ENCODE results near the gene EIF2AK2. TPM values are rescaled to one million over a fixed set of nuclear protein-coding genes. Genes with fewer than 3 reads are reported as not detected.

Gene EIF2AK2
- polyA plus RNA-seq, 4 donors: 4.3 to 27.7 (median 8.3) TPM

DNA sequence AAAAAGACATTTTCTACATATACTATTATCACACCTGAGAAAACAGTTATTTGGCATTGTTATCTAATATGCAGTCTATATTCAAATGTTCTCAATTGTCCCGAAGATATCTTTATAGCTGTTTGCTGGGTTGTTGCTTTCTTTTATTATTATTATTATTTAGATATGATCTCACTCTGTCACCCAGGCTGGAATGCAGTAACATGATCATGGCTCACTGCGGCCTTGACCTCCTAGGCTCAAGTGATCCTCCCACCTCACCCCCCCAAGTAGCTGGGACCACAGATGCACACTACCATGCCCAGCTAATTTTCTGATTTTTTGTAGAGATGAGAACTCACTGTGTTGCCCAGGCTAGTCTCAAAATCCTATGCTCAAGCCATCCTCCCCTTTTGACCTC is 52.6 kb downstream of the EIF2AK2 start:
- peaks cover 12 to 25% (median 21%) of the 10 kb centered on the region in 3 donors for H3K36me3 ChIP-seq (ENCODE audit: control insufficient read depth in 3 of 3, insufficient read depth in 2 of 3, low read depth in 1 of 3, low read length in 3 of 3)
- no peaks in the 10 kb centered on the region for H3K4me1 ChIP-seq (ENCODE audit: control insufficient read depth in 3 of 3, insufficient read depth in 2 of 3, low read depth in 1 of 3, low read length in 2 of 3)
- H3K9me3 ChIP-seq (ENCODE audit: control insufficient read depth in 2 of 2, insufficient read depth in 1 of 2, low read depth in 1 of 2, low read length in 1 of 2): no peaks in the 10 kb centered on the region
- no peak for FAIRE-seq
- H3K27ac ChIP-seq (ENCODE audit: low read depth in 1 of 3, low read length in 2 of 3): no peak overlapping the region
- no peak for DNase-seq
- no peak overlapping the region for H3K4me3 ChIP-seq (ENCODE audit: low read depth in 1 of 3, low read length in 3 of 3)
- 87 to 98% (median 97%) methylated on average over 2 of the region's 2 CpGs for WGBS, 3 donors
- no peaks in the 10 kb centered on the region for H3K27me3 ChIP-seq (ENCODE audit: control insufficient read depth in 3 of 3, insufficient read depth in 3 of 3, low read length in 3 of 3)

DNA sequence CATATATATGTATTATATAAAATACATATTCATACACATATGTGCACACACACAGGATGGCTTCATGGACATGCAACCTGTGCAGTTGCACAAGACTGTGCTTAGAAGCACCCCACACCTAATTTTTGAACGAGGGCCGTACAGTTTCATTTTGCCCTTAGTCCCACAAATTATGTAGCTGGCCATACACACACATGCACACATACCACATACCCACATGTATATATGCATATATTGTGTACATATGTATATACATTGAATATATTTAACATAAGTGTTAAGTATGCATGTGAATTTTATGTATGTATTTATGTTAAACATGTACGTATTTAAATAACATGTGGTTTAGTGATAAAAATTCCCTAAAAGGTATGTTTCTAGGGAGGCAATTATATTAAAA is 54.2 kb downstream of the EIF2AK2 start:
- Histone ChIP-seq H3K36me3 (ENCODE audit: control insufficient read depth in 3 of 3, insufficient read depth in 2 of 3, low read depth in 1 of 3, low read length in 3 of 3) (peaks cover 12 to 20% (median 17%) of the 10 kb centered on the region in 3 donors), H3K27me3 (ENCODE audit: control insufficient read depth in 3 of 3, insufficient read depth in 3 of 3, low read length in 3 of 3) (no peaks in the 10 kb centered on the region), H3K4me3 (ENCODE audit: low read depth in 1 of 3, low read length in 3 of 3) (no peak overlapping the region), H3K4me1 (ENCODE audit: control insufficient read depth in 3 of 3, insufficient read depth in 2 of 3, low read depth in 1 of 3, low read length in 2 of 3) (no peaks in the 10 kb centered on the region), H3K27ac (ENCODE audit: low read depth in 1 of 3, low read length in 2 of 3) (no peak overlapping the region), H3K9me3 (ENCODE audit: control insufficient read depth in 2 of 2, insufficient read depth in 1 of 2, low read depth in 1 of 2, low read length in 1 of 2) (no peaks in the 10 kb centered on the region)
- 91 to 94% (median 91%) methylated on average over 3 of the region's 3 CpGs for WGBS, 3 donors
- DNase-seq: no peak
- FAIRE-seq: no peak

DNA sequence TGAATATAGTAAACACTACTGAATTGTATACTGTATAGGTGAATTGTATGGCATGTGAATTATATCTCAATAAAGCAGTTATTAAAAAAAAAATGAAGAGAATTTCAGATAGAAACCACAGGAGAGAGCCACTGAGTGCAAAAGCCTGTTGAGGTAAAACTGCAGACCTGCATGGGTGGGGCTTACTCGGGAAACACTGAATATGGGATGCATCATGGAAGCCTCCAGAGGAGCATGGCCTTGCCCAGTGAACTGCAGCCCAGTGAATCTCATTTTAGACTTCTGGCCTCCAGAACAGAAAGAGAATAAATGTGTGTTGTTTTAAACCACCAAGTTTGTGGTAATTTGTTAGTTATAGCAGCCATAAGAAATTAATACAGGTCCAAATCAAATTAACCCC is 56.7 kb downstream of the EIF2AK2 start:
- no peak overlapping the region for H3K4me3 ChIP-seq (ENCODE audit: low read depth in 1 of 3, low read length in 3 of 3)
- H3K27me3 ChIP-seq (ENCODE audit: control insufficient read depth in 3 of 3, insufficient read depth in 3 of 3, low read length in 3 of 3): no peaks in the 10 kb centered on the region
- H3K9me3 ChIP-seq (ENCODE audit: control insufficient read depth in 2 of 2, insufficient read depth in 1 of 2, low read depth in 1 of 2, low read length in 1 of 2): no peaks in the 10 kb centered on the region
- FAIRE-seq (no peak), DNase-seq (no peak)
- H3K36me3 ChIP-seq (ENCODE audit: control insufficient read depth in 3 of 3, insufficient read depth in 2 of 3, low read depth in 1 of 3, low read length in 3 of 3): peaks cover 5 to 15% (median 9%) of the 10 kb centered on the region in 3 donors
- WGBS, 3 donors: 45 to 69% (median 54%) methylated on average over 1 of the region's 1 CpG
- H3K4me1 ChIP-seq (ENCODE audit: control insufficient read depth in 3 of 3, insufficient read depth in 2 of 3, low read depth in 1 of 3, low read length in 2 of 3): no peaks in the 10 kb centered on the region
- H3K27ac ChIP-seq (ENCODE audit: low read depth in 1 of 3, low read length in 2 of 3): no peak overlapping the region

DNA sequence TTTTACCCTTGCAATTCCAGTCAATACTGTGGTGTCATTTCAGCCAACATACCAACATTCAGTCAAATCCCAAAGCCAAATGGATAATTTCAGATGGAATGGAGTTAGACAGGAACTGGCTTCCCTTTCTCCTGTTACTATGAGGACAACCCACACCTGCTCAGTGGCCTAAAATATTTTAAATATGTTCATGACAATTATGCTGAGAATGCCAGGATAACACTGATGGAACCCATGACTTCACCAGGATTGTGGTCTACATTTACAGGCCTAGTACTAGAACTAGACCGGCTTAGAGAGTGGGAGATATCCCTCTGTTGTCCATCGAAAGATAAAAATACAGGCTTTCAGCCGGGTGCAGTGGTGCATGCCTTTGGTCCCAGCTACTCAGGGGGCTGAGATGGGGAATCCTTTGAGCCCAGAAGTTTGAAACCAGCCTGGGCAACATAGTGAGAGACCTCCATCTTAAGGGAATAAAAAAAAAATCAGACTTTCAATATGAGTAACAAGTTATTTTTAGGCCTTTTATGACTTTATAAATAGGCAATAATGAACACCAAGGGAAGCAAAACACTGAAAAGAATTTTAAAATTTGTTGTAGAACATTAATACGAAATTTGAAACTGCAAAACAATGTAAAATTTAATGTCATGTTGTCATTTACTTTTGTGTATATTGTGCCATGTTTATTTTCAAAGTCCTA is 58.2 kb downstream of the EIF2AK2 start:
- no peak overlapping the region for H3K27ac ChIP-seq (ENCODE audit: low read depth in 1 of 3, low read length in 2 of 3)
- H3K4me3 ChIP-seq (ENCODE audit: low read depth in 1 of 3, low read length in 3 of 3): no peak overlapping the region
- no peaks in the 10 kb centered on the region for H3K9me3 ChIP-seq (ENCODE audit: control insufficient read depth in 2 of 2, insufficient read depth in 1 of 2, low read depth in 1 of 2, low read length in 1 of 2)
- FAIRE-seq: no peak
- no peaks in the 10 kb centered on the region for H3K27me3 ChIP-seq (ENCODE audit: control insufficient read depth in 3 of 3, insufficient read depth in 3 of 3, low read length in 3 of 3)
- DNase-seq: no peak
- H3K4me1 ChIP-seq (ENCODE audit: control insufficient read depth in 3 of 3, insufficient read depth in 2 of 3, low read depth in 1 of 3, low read length in 2 of 3): no peaks in the 10 kb centered on the region
- WGBS, 3 donors: 94 to 95% (median 95%) methylated on average over 4 of the region's 4 CpGs
- peaks cover 12 to 20% (median 15%) of the 10 kb centered on the region in 3 donors for H3K36me3 ChIP-seq (ENCODE audit: control insufficient read depth in 3 of 3, insufficient read depth in 2 of 3, low read depth in 1 of 3, low read length in 3 of 3)

DNA sequence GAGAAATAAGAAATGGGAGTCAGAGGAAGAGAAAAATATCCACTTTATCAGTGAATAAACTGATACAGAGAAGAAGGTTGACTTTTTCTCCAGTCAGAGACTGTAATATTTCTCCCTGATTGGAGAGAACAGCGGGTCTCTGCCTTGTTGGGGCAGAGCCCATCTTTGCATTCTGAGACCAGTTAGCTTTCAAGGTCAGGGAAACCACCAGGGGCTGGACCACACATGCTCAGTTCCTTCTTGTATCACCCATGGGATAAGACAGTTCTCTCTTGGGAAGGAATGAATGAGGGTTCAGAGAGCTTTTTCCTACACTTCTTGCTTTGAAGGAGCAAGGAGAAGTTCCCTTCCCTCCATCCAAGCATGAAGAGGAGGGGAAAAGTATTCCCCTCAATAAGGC is 60.2 kb downstream of the EIF2AK2 start:
- DNase-seq (no peak), FAIRE-seq (no peak)
- Histone ChIP-seq H3K27me3 (ENCODE audit: control insufficient read depth in 3 of 3, insufficient read depth in 3 of 3, low read length in 3 of 3) (no peaks in the 10 kb centered on the region), H3K9me3 (ENCODE audit: control insufficient read depth in 2 of 2, insufficient read depth in 1 of 2, low read depth in 1 of 2, low read length in 1 of 2) (no peaks in the 10 kb centered on the region), H3K36me3 (ENCODE audit: control insufficient read depth in 3 of 3, insufficient read depth in 2 of 3, low read depth in 1 of 3, low read length in 3 of 3) (peaks cover 10 to 20% (median 12%) of the 10 kb centered on the region in 3 donors), H3K27ac (ENCODE audit: low read depth in 1 of 3, low read length in 2 of 3) (no peak overlapping the region), H3K4me3 (ENCODE audit: low read depth in 1 of 3, low read length in 3 of 3) (no peak overlapping the region), H3K4me1 (ENCODE audit: control insufficient read depth in 3 of 3, insufficient read depth in 2 of 3, low read depth in 1 of 3, low read length in 2 of 3) (no peaks in the 10 kb centered on the region)
- WGBS, 3 donors: 92 to 95% (median 92%) methylated on average over 1 of the region's 1 CpG

DNA sequence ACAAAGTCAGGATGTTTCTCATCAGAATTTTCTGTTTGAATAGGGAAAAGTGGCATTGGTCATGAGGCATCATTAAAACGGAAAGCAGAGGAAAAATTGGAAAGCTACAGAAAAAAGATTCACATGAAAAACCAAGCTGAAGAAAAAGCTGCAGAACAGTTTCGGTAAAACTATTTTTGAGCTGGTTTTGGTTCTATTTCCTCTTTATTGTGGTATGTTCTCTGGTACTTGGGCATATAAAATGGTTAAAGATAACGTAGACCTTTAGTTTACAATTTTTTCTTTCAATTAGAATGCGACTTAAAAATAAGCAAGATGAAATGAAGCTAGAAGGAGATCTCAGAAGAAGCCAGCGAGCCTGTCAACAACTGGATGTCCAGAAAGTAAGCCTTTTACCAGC is 64.9 kb downstream of the EIF2AK2 start:
- peaks cover 7 to 11% (median 10%) of the 10 kb centered on the region in 3 donors for H3K36me3 ChIP-seq (ENCODE audit: control insufficient read depth in 3 of 3, insufficient read depth in 2 of 3, low read depth in 1 of 3, low read length in 3 of 3)
- FAIRE-seq (no peak), DNase-seq (no peak)
- H3K27ac ChIP-seq (ENCODE audit: low read depth in 1 of 3, low read length in 2 of 3): no peak overlapping the region
- WGBS, 3 donors: 75 to 84% (median 79%) methylated on average over 5 of the region's 5 CpGs
- H3K27me3 ChIP-seq (ENCODE audit: control insufficient read depth in 3 of 3, insufficient read depth in 3 of 3, low read length in 3 of 3): no peaks in the 10 kb centered on the region
- H3K9me3 ChIP-seq (ENCODE audit: control insufficient read depth in 2 of 2, insufficient read depth in 1 of 2, low read depth in 1 of 2, low read length in 1 of 2): no peaks in the 10 kb centered on the region
- H3K4me1 ChIP-seq (ENCODE audit: control insufficient read depth in 3 of 3, insufficient read depth in 2 of 3, low read depth in 1 of 3, low read length in 2 of 3): no peaks in the 10 kb centered on the region
- no peak overlapping the region for H3K4me3 ChIP-seq (ENCODE audit: low read depth in 1 of 3, low read length in 3 of 3)

DNA sequence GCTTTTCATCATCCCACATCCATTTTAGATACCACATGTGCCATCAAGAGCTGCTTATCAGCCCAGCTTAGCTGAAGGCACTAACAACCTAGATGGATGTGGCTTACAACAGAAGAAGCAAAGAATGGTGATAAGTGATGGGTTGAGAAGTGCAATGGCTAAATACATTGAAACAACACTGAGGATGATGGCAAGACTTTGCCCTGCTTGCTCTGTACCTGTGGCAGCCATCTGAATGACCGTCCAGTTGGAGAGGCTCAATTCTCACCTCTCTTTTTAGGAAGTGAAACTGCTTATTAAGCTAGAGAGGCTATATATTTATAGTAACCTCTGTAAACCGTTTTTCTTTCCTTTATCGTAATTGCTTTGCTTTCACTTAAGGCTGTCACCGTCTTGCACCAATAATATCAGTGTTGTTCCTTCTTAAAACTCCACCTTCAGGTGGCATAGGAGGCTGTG is 66.7 kb downstream of the EIF2AK2 start:
- WGBS, 3 donors: 73 to 89% (median 81%) methylated on average over 4 of the region's 4 CpGs
- DNase-seq (no peak), FAIRE-seq (no peak)
- H3K4me1 ChIP-seq (ENCODE audit: control insufficient read depth in 3 of 3, insufficient read depth in 2 of 3, low read depth in 1 of 3, low read length in 2 of 3): no peaks in the 10 kb centered on the region
- no peak overlapping the region for H3K27ac ChIP-seq (ENCODE audit: low read depth in 1 of 3, low read length in 2 of 3)
- H3K27me3 ChIP-seq (ENCODE audit: control insufficient read depth in 3 of 3, insufficient read depth in 3 of 3, low read length in 3 of 3): no peaks in the 10 kb centered on the region
- peaks cover 7 to 11% (median 9%) of the 10 kb centered on the region in 3 donors for H3K36me3 ChIP-seq (ENCODE audit: control insufficient read depth in 3 of 3, insufficient read depth in 2 of 3, low read depth in 1 of 3, low read length in 3 of 3)
- no peaks in the 10 kb centered on the region for H3K9me3 ChIP-seq (ENCODE audit: control insufficient read depth in 2 of 2, insufficient read depth in 1 of 2, low read depth in 1 of 2, low read length in 1 of 2)
- H3K4me3 ChIP-seq (ENCODE audit: low read depth in 1 of 3, low read length in 3 of 3): no peak overlapping the region

DNA sequence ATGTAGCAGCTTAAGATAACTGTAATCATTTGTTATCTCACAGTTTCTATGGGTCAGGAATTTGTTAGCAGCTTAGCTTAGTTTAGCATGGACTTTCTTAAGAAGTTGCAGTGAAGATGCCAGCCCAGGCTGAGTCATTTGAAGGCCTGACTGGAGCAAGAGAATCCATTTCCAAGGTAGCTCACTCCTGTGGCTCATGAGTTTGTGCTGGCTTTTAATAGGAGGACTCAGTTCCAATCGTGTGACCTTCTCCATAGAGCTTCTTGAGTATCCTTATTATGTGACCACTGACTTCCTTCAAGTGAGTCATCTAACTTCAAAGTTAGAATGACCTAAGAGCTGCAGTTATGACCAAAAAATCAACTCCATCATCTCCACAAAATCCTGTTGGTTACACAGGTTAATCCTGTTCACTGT is 71.0 kb downstream of the EIF2AK2 start:
- Histone ChIP-seq H3K4me3 (ENCODE audit: low read depth in 1 of 3, low read length in 3 of 3) (no peak overlapping the region), H3K9me3 (ENCODE audit: control insufficient read depth in 2 of 2, insufficient read depth in 1 of 2, low read depth in 1 of 2, low read length in 1 of 2) (no peaks in the 10 kb centered on the region), H3K27me3 (ENCODE audit: control insufficient read depth in 3 of 3, insufficient read depth in 3 of 3, low read length in 3 of 3) (no peaks in the 10 kb centered on the region), H3K36me3 (ENCODE audit: control insufficient read depth in 3 of 3, insufficient read depth in 2 of 3, low read depth in 1 of 3, low read length in 3 of 3) (peaks cover 2 to 10% (median 2%) of the 10 kb centered on the region in 3 donors), H3K4me1 (ENCODE audit: control insufficient read depth in 3 of 3, insufficient read depth in 2 of 3, low read depth in 1 of 3, low read length in 2 of 3) (peaks cover 0 to 8% (median 5%) of the 10 kb centered on the region in 3 donors), H3K27ac (ENCODE audit: low read depth in 1 of 3, low read length in 2 of 3) (no peak overlapping the region)
- 55 to 71% (median 66%) methylated on average over 1 of the region's 1 CpG for WGBS, 3 donors
- DNase-seq (no peak), FAIRE-seq (no peak)

DNA sequence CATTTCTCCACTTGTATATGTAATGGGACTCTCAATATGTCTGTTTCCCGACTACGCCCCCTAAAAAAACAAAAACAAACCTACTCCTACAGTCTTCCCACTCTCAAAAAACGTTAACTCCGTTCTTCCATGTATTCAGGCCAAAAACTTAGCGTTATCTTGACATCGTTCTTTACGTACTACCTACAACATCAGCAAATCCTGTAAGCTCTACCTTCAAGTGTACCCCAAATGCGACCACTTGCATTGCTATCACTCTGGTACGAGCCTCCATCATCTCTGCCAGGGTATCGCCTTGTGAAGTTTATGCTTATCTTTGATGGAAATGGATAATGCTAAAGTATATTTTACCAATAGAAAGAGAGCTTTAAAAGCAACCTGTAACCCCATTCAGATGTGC is 72.0 kb downstream of the EIF2AK2 start:
- H3K27ac ChIP-seq (ENCODE audit: low read depth in 1 of 3, low read length in 2 of 3): peak overlapping the region in 2 of 3 donors; percentile 36 to 89
- FAIRE-seq: no peak

More for the DNA sequence above, 72.0 kb downstream of the EIF2AK2 start:
- H3K9me3 ChIP-seq (ENCODE audit: control insufficient read depth in 2 of 2, insufficient read depth in 1 of 2, low read depth in 1 of 2, low read length in 1 of 2): no peaks in the 10 kb centered on the region
- H3K36me3 ChIP-seq (ENCODE audit: control insufficient read depth in 3 of 3, insufficient read depth in 2 of 3, low read depth in 1 of 3, low read length in 3 of 3): peaks cover 2 to 10% (median 2%) of the 10 kb centered on the region in 3 donors
- no peak for DNase-seq
- H3K27me3 ChIP-seq (ENCODE audit: control insufficient read depth in 3 of 3, insufficient read depth in 3 of 3, low read length in 3 of 3): no peaks in the 10 kb centered on the region
- 1 to 3% (median 2%) methylated on average over 10 of the region's 10 CpGs for WGBS, 3 donors
- peaks cover 0 to 11% (median 5%) of the 10 kb centered on the region in 3 donors for H3K4me1 ChIP-seq (ENCODE audit: control insufficient read depth in 3 of 3, insufficient read depth in 2 of 3, low read depth in 1 of 3, low read length in 2 of 3)
- peak overlapping the region; percentile 76 to 89 (median 76) for H3K4me3 ChIP-seq (ENCODE audit: low read depth in 1 of 3, low read length in 3 of 3)

All from small intestine (tissue), 7 donors.